Liver (tissue), 9 donors: ENCODE measurements around the gene NCK1. TPM values are rescaled to one million over a fixed set of nuclear protein-coding genes. Genes with fewer than 3 reads are reported as not detected.

Experiments
- DNase-seq: peaks from one replicate; pipeline ENCODE4 v3.0.0-alpha.2; 2017; ENCODE audit warnings: low spot score
- H3K27ac ChIP-seq, 2 donors: one replicate each; pipeline ENCODE4 v1.7.0; 2013; ENCODE audit warnings: inconsistent platforms in 2 of 2, low read length in 2 of 2, control low read depth in 1 of 2, low read depth in 1 of 2, mild to moderate bottlenecking in 1 of 2
- H3K27me3 ChIP-seq, 4 donors: one replicate each; pipeline versions ENCODE4 v1.6.1 to v1.7.0; 2013; ENCODE audit warnings: low read length in 3 of 4, inconsistent platforms in 1 of 4, mild to moderate bottlenecking in 1 of 4, moderate library complexity in 1 of 4; ENCODE audit not compliant: control insufficient read depth in 4 of 4, insufficient read depth in 4 of 4
- H3K36me3 ChIP-seq, 4 donors: one replicate each; pipeline versions ENCODE4 v1.6.1 to v1.7.0; 2013; ENCODE audit warnings: low read length in 3 of 4, mild to moderate bottlenecking in 3 of 4, low read depth in 1 of 4, moderate library complexity in 1 of 4; ENCODE audit not compliant: control insufficient read depth in 4 of 4, insufficient read depth in 3 of 4
- H3K4me1 ChIP-seq, 4 donors: one replicate each; pipeline versions ENCODE4 v1.6.1 to v1.7.0; 2013; ENCODE audit warnings: low read length in 3 of 4, mild to moderate bottlenecking in 3 of 4, moderate library complexity in 1 of 4; ENCODE audit not compliant: control insufficient read depth in 4 of 4, insufficient read depth in 4 of 4
- H3K4me3 ChIP-seq, 3 donors: one replicate each; pipeline versions ENCODE4 v1.6.1 to v1.7.0; 2013; ENCODE audit warnings: low read length in 3 of 3, control low read depth in 1 of 3, low read depth in 1 of 3, mild to moderate bottlenecking in 1 of 3
- H3K9ac ChIP-seq, 2 donors: one replicate each; pipeline ENCODE4 v1.7.0; 2013; ENCODE audit warnings: low read length in 2 of 2, mild to moderate bottlenecking in 2 of 2, moderate library complexity in 2 of 2, control low read depth in 1 of 2, low read depth in 1 of 2
- H3K9me3 ChIP-seq, 4 donors: one replicate each; pipeline versions ENCODE4 v1.6.1 to v1.7.0; 2013; ENCODE audit warnings: low read length in 3 of 4; ENCODE audit not compliant: control insufficient read depth in 4 of 4
- EGR1 ChIP-seq, 2 donors: IDR thresholded peaks; 2 replicates each; pipeline ENCODE4 v1.6.1; 2016 to 2018; ENCODE audit warnings: antibody characterized with exemption in 2 of 2, low read depth in 2 of 2
- FOXA1 ChIP-seq: IDR thresholded peaks from 2 replicates; pipeline ENCODE4 v1.6.1; 2016; ENCODE audit warnings: antibody characterized with exemption
- FOXA2 ChIP-seq: IDR thresholded peaks from 2 replicates; pipeline ENCODE4 v1.6.1; 2016; ENCODE audit warnings: antibody characterized with exemption
- GABPA ChIP-seq, 2 donors: IDR thresholded peaks in 1 of 2; conservative IDR thresholded peaks in 1 of 2; 2 replicates each; pipeline ENCODE4 v1.6.1; 2016; ENCODE audit warnings: antibody characterized with exemption in 2 of 2, mild to moderate bottlenecking in 1 of 2, moderate library complexity in 1 of 2
- HNF4A ChIP-seq, 2 donors: conservative IDR thresholded peaks; 2 replicates each; pipeline ENCODE4 v1.6.1; 2016; ENCODE audit warnings: antibody characterized with exemption in 2 of 2, mild to moderate bottlenecking in 2 of 2
- HNF4G ChIP-seq: IDR thresholded peaks from 2 replicates; pipeline ENCODE4 v1.6.1; 2016; ENCODE audit warnings: antibody characterized with exemption
- JUND ChIP-seq, 2 donors: IDR thresholded peaks; 2 replicates each; pipeline ENCODE4 v1.6.1; 2016; ENCODE audit warnings: antibody characterized with exemption in 2 of 2
- MAX ChIP-seq: IDR thresholded peaks from 2 replicates; pipeline ENCODE4 v1.6.1; 2016; ENCODE audit warnings: antibody characterized with exemption
- NR2F2 ChIP-seq: IDR thresholded peaks from 2 replicates; pipeline ENCODE4 v1.6.1; 2016; ENCODE audit warnings: antibody characterized with exemption
- RAD21 ChIP-seq, 2 donors: IDR thresholded peaks; 2 replicates each; pipeline ENCODE4 v1.6.1; 2016; ENCODE audit warnings: antibody characterized with exemption in 2 of 2, mild to moderate bottlenecking in 2 of 2
- RXRA ChIP-seq, 2 donors: IDR thresholded peaks; 2 replicates each; pipeline ENCODE4 v1.6.1; 2017 to 2018; ENCODE audit warnings: antibody characterized with exemption in 2 of 2, mild to moderate bottlenecking in 1 of 2
- SP1 ChIP-seq: IDR thresholded peaks from 2 replicates; pipeline ENCODE4 v1.6.1; 2018; ENCODE audit warnings: antibody characterized with exemption, mild to moderate bottlenecking
- TAF1 ChIP-seq: conservative IDR thresholded peaks from 2 replicates; pipeline ENCODE4 v1.6.1; 2016; ENCODE audit warnings: antibody characterized with exemption, mild to moderate bottlenecking
- YY1 ChIP-seq: IDR thresholded peaks from 2 replicates; pipeline ENCODE4 v1.6.1; 2016; ENCODE audit warnings: antibody characterized with exemption, mild to moderate bottlenecking
- WGBS: extraction: QIAGEN DNeasy Blood & Tissue Kit; methylation state at CpG from one replicate; pipeline ENCODE4 v1.1.7; 2013; 5-methylcytosine and 5-hydroxymethylcytosine counted together
- polyA plus RNA-seq, 2 donors: library from polyadenylated mRNA; stranded (reverse) in 1 of 2; unstranded in 1 of 2; fragments of 200-250 nt in 1 of 2; fragments of >200 nt in 1 of 2; fragmentation: Nextera tagmentation in 1 of 2; extraction: Ambion mirVana in 1 of 2; gene quantifications; one replicate each; pipeline versions ENCODE4 v1.2.1 to v1.2.3, GENCODE V29; 2013 to 2015
- total RNA-seq, 2 donors: library from RNA; depleted of rRNA; stranded (reverse); fragments of >200 nt; gene quantifications; one replicate each; pipeline ENCODE4 v1.2.3, GENCODE V29; 2014
- TF ChIP-seq, protein P1 (sequence below): fragments of 150-350 bp; IDR thresholded peaks from 2 replicates; pipeline ENCODE4 v1.5.1; 2017; ENCODE audit warnings: improper control_type of control experiment, low read depth, low read length; ENCODE audit not compliant: missing input control
- TF ChIP-seq, protein P2 (sequence below): IDR thresholded peaks from 2 replicates; pipeline ENCODE4 v1.6.1; 2016; ENCODE audit warnings: antibody characterized with exemption
- TF ChIP-seq, protein P3 (sequence below): IDR thresholded peaks from 2 replicates; pipeline ENCODE4 v1.6.1; 2016; ENCODE audit warnings: antibody characterized with exemption, mild to moderate bottlenecking
- TF ChIP-seq, protein P4 (sequence below): IDR thresholded peaks from 2 replicates; pipeline ENCODE4 v1.6.1; 2016; ENCODE audit warnings: antibody characterized with exemption
- donor health status: healthy.
- donor health status: healthy.
- donor health status: healthy.
- donor health status: healthy.
- donor health status: healthy.

Gene NCK1
- total and polyA plus RNA-seq, 4 donors: 13.7 to 35.8 (median 19.4) TPM

DNA sequence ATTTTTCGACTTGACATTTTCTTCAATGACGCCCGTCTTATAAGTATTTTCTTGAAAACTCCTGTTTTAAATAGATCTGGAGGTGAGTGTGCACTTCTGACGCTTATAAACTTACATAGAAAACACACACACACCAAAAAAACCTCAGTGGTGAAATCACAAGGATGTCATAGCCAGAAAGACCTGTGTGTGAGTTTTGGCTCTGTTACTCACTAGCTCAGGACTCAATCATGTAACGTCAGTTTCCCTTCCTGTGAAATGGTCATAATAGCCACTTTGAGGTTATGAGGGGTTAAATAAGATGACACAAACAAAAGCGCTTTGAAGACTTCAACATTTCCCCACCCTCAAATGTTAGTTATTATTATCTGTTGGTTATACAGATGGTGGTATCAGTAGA lies 97.6 kb downstream of the NCK1 start:
- Histone ChIP-seq H3K4me3 (no peak overlapping the region), H3K9ac (no peak overlapping the region), H3K27ac (no peak overlapping the region), H3K4me1 (peaks cover 0 to 12% (median 5%) of the 10 kb centered on the region in 4 donors), H3K9me3 (no peaks in the 10 kb centered on the region), H3K27me3 (no peaks in the 10 kb centered on the region), H3K36me3 (no peaks in the 10 kb centered on the region)
- 96% methylated on average over 6 of the region's 6 CpGs for WGBS
- DNase-seq: no peak
- TF ChIP-seq FOXA1 (no peak), HNF4A (conservative IDR thresholded peaks at IDR 0.05) (no peak), HNF4G (no peak), FOXA2 (no peak), NR2F2 (no peak), YY1 (no peak), TAF1 (no peak), GABPA (IDR thresholded peaks at IDR 0.05 in 1 of 2, conservative IDR thresholded peaks at IDR 0.05 in 1 of 2) (no peak), RXRA (IDR thresholded peaks at IDR 0.05) (no peak), JUND (IDR thresholded peaks at IDR 0.05) (no peak), SP1 (no peak), MAX (no peak), RAD21 (IDR thresholded peaks at IDR 0.05) (no peak), EGR1 (IDR thresholded peaks at IDR 0.05; ENCODE audit: low read depth in 2 of 2) (no peak)
- TF ChIP-seq, protein P1, sequence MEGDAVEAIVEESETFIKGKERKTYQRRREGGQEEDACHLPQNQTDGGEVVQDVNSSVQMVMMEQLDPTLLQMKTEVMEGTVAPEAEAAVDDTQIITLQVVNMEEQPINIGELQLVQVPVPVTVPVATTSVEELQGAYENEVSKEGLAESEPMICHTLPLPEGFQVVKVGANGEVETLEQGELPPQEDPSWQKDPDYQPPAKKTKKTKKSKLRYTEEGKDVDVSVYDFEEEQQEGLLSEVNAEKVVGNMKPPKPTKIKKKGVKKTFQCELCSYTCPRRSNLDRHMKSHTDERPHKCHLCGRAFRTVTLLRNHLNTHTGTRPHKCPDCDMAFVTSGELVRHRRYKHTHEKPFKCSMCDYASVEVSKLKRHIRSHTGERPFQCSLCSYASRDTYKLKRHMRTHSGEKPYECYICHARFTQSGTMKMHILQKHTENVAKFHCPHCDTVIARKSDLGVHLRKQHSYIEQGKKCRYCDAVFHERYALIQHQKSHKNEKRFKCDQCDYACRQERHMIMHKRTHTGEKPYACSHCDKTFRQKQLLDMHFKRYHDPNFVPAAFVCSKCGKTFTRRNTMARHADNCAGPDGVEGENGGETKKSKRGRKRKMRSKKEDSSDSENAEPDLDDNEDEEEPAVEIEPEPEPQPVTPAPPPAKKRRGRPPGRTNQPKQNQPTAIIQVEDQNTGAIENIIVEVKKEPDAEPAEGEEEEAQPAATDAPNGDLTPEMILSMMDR: no peak
- TF ChIP-seq, protein P2, sequence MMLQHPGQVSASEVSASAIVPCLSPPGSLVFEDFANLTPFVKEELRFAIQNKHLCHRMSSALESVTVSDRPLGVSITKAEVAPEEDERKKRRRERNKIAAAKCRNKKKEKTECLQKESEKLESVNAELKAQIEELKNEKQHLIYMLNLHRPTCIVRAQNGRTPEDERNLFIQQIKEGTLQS: no peak
- TF ChIP-seq, protein P3, sequence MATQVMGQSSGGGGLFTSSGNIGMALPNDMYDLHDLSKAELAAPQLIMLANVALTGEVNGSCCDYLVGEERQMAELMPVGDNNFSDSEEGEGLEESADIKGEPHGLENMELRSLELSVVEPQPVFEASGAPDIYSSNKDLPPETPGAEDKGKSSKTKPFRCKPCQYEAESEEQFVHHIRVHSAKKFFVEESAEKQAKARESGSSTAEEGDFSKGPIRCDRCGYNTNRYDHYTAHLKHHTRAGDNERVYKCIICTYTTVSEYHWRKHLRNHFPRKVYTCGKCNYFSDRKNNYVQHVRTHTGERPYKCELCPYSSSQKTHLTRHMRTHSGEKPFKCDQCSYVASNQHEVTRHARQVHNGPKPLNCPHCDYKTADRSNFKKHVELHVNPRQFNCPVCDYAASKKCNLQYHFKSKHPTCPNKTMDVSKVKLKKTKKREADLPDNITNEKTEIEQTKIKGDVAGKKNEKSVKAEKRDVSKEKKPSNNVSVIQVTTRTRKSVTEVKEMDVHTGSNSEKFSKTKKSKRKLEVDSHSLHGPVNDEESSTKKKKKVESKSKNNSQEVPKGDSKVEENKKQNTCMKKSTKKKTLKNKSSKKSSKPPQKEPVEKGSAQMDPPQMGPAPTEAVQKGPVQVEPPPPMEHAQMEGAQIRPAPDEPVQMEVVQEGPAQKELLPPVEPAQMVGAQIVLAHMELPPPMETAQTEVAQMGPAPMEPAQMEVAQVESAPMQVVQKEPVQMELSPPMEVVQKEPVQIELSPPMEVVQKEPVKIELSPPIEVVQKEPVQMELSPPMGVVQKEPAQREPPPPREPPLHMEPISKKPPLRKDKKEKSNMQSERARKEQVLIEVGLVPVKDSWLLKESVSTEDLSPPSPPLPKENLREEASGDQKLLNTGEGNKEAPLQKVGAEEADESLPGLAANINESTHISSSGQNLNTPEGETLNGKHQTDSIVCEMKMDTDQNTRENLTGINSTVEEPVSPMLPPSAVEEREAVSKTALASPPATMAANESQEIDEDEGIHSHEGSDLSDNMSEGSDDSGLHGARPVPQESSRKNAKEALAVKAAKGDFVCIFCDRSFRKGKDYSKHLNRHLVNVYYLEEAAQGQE: no peak
- TF ChIP-seq, protein P4, sequence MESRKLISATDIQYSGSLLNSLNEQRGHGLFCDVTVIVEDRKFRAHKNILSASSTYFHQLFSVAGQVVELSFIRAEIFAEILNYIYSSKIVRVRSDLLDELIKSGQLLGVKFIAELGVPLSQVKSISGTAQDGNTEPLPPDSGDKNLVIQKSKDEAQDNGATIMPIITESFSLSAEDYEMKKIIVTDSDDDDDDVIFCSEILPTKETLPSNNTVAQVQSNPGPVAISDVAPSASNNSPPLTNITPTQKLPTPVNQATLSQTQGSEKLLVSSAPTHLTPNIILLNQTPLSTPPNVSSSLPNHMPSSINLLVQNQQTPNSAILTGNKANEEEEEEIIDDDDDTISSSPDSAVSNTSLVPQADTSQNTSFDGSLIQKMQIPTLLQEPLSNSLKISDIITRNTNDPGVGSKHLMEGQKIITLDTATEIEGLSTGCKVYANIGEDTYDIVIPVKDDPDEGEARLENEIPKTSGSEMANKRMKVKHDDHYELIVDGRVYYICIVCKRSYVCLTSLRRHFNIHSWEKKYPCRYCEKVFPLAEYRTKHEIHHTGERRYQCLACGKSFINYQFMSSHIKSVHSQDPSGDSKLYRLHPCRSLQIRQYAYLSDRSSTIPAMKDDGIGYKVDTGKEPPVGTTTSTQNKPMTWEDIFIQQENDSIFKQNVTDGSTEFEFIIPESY: no peak
